Hypothalamus (tissue), 51 donors: ENCODE data around the gene P3H4.

Source experiments
- DNase-seq, 51 donors: peaks; one replicate each; lab custom pipeline; 2025; lab: John Stamatoyannopoulos, UW

P3H4 gene

GRCh38 chr17:41773731-41774193 is 38.0 kb downstream of the P3H4 start:
- DNase-seq: peak in 6 of 51 donors; percentile 13 to 48 (median 30)

- no peak for DNase-seq
Observed at GRCh38 chr17:41773190-41773588, 38.6 kb downstream of the P3H4 start.

GRCh38 chr17:41772586-41773189 is 39.1 kb downstream of the P3H4 start:
- DNase-seq: no peak

- no peak for DNase-seq
Observed at GRCh38 chr17:41772218-41772585, 39.5 kb downstream of the P3H4 start.

GRCh38 chr17:41771389-41772206 is 40.2 kb downstream of the P3H4 start:
- DNase-seq: no peak

GRCh38 chr17:41769985-41770384 is 41.8 kb downstream of the P3H4 start:
- no peak for DNase-seq

- DNase-seq: no peak
Observed at GRCh38 chr17:41769346-41769862, 42.3 kb downstream of the P3H4 start.

GRCh38 chr17:41768682-41769288 is 43.0 kb downstream of the P3H4 start:
- no peak for DNase-seq

- DNase-seq: no peak
Observed at GRCh38 chr17:41767324-41768042, 44.3 kb downstream of the P3H4 start.

- no peak for DNase-seq
Observed at GRCh38 chr17:41766135-41766534, 45.6 kb downstream of the P3H4 start.

- no peak for DNase-seq
Observed at GRCh38 chr17:41763327-41763726, 48.4 kb downstream of the P3H4 start.

- DNase-seq: no peak
Observed at GRCh38 chr17:41762841-41763240, 48.9 kb downstream of the P3H4 start.

GRCh38 chr17:41762391-41762790 is 49.4 kb downstream of the P3H4 start:
- DNase-seq: no peak

GRCh38 chr17:41760878-41761277 is 50.9 kb downstream of the P3H4 start:
- no peak for DNase-seq

GRCh38 chr17:41758601-41759000 is 53.1 kb downstream of the P3H4 start:
- no peak for DNase-seq

GRCh38 chr17:41754066-41754465 is 57.7 kb downstream of the P3H4 start:
- no peak for DNase-seq
